ENCODE results near the gene IFNAR1. TPM values are rescaled to one million over a fixed set of nuclear protein-coding genes. Genes with fewer than 3 reads are reported as not detected.

Gene IFNAR1
- total and polyA plus RNA-seq, 2 of the 4 experiments (the other 2 are of a cell fraction), result 7.8 to 9.9 TPM

GRCh38 chr21:33286600-33287456 is 37.9 kb upstream of the IFNAR1 start (continued):
- TF ChIP-seq FOS (IDR thresholded peaks at IDR 0.05; ENCODE audit: low read depth, low read length) (no peak), NFE2L2 (IDR thresholded peaks at IDR 0.05; ENCODE audit: low read depth, low read length) (no peak), MAZ (IDR thresholded peaks at IDR 0.05; ENCODE audit: borderline replicate concordance, low read depth, low read length) (no peak)

GRCh38 chr21:33289199-33289819 is 35.5 kb upstream of the IFNAR1 start:
- Histone ChIP-seq H4K8ac (ENCODE audit: low read depth in 2 of 2, low read length in 2 of 2) (peak overlapping the region in 1 of 2 experiments; percentile 56; a peak in 1 of 4 replicates), H3K79me1 (ENCODE audit: low read depth in 1 of 2, low read length in 2 of 2) (no peaks in the 10 kb centered on the region; a peak in 1 of 4 replicates), H3K23ac (ENCODE audit: low read depth, low read length) (0 out of 2 replicates have a peak overlapping the region, but pooled peaks have one; percentile 3), H3K4ac (ENCODE audit: low read depth, low read length) (peak overlapping the region; percentile 19; the same call in 1 of the 2 replicates), H4K20me1 (ENCODE audit: insufficient read depth, low read length) (no peaks in the 10 kb centered on the region; the same call in 1 of the 2 replicates), H3K36me3 (ENCODE audit: control insufficient read depth, insufficient read depth, low read length) (peaks cover 24% of the 10 kb centered on the region), H3K14ac (replicated peaks; ENCODE audit: low read depth, low read length) (peak overlapping the region; percentile 85), H2BK15ac (ENCODE audit: low read depth, low read length) (peak overlapping the region; percentile 21; the same call in 1 of the 3 replicates), H2AK5ac (ENCODE audit: low read depth, low read length) (peak overlapping the region; percentile 20; the same call in 1 of the 2 replicates), H3K9me3 (ENCODE audit: control insufficient read depth, insufficient read depth, low read length) (no peaks in the 10 kb centered on the region), H2AK9ac (replicated peaks; ENCODE audit: low read depth, low read length, poor library complexity) (peak overlapping the region; percentile 63), H4K5ac (ENCODE audit: low read depth, low read length) (no peak overlapping the region), H2BK5ac (ENCODE audit: low read depth, low read length, poor library complexity, severe bottlenecking) (no peak overlapping the region), H2BK120ac (ENCODE audit: low read depth, low read length) (peak overlapping the region; percentile 46), H2AFZ (replicated peaks; ENCODE audit: low read length, poor library complexity) (peak overlapping the region; percentile 78), H3K56ac (ENCODE audit: extremely low read depth, insufficient read depth, low read length) (no peak overlapping the region), H3K18ac (ENCODE audit: low read depth, low read length) (no peak overlapping the region), H3K27ac (ENCODE audit: insufficient read depth, low read length) (no peak overlapping the region), H3K4me1 (ENCODE audit: control insufficient read depth, insufficient read depth, low read length) (peaks cover 7% of the 10 kb centered on the region), H2BK20ac (ENCODE audit: low read depth, low read length) (no peak overlapping the region), H3K27me3 (ENCODE audit: control insufficient read depth, insufficient read depth, low read length) (no peaks in the 10 kb centered on the region), H3K4me3 (ENCODE audit: insufficient read depth, low read depth, low read length) (no peak overlapping the region), H3K9me1 (ENCODE audit: insufficient read depth, low read length) (peaks cover 17% of the 10 kb centered on the region; the same call in 1 of the 2 replicates), H4K91ac (ENCODE audit: insufficient read depth, low read depth, low read length) (peak overlapping the region; percentile 35; the same call in 1 of the 2 replicates), H3K9ac (ENCODE audit: low read depth, low read length) (no peak overlapping the region), H3K4me2 (ENCODE audit: low read depth, low read length) (no peak overlapping the region)
- dilution Hi-C loops (cut with HindIII; ENCODE audit: low sequenced_read_pairs, unreplicated experiment), result no loop called here
- peak; percentile 47 for DNase-seq
- BruUV-seq (replicated peaks), result no TSS peak
- WGBS, 2 experiments (ENCODE audit: extremely low coverage in 2 of 2, insufficient read length in 1 of 2), result 100% methylated on average over 1 of the region's 11 CpGs; no CpG with 5 or more reads in 1 of the 2 experiments
- intact Hi-C loops (cut with micrococcal nuclease), result no loop called here
- ChIA-PET CTCF (interaction anchor here (0.6 to 0.7 kb wide), 2 partner anchors 36 to 303 kb away, joined by 3 to 4 read pairs; partner anchors contain the start of gene IFNAR1), POLR2A (ENCODE audit: unreplicated experiment) (no interaction called here)
- in situ Hi-C loops (cut with MboI; ENCODE audit: low sequenced_read_pairs), result no loop called here
- TF ChIP-seq MAFK (IDR thresholded peaks at IDR 0.05; ENCODE audit: low read depth, low read length), result no peak
- TF ChIP-seq MAZ (IDR thresholded peaks at IDR 0.05; ENCODE audit: borderline replicate concordance, low read depth, low read length), result peak; percentile 36; the same call in 1 of the 2 replicates
- ATAC-seq (ENCODE audit: low read depth), result peak; percentile 50

Data from IMR-90 (cell line).